Daoy (cell line): Measurements from ENCODE around the gene ABCA1. TPM values are rescaled to one million over a fixed set of nuclear protein-coding genes. Genes with fewer than 3 reads are reported as not detected.

Source experiments
- DNase-seq: peaks from one replicate; pipeline ENCODE4 v3.0.0-alpha.2; 2015; ENCODE audit warnings: low read depth
- total RNA-seq: library from RNA; depleted of rRNA; stranded (reverse); fragments of >200 nt; shearing (Covaris generic); gene quantifications from 2 replicates; pipeline ENCODE4 v1.2.3, GENCODE V29; 2014

ABCA1 gene
- total RNA-seq, 1 experiment from 2014 or later = 0.74 TPM

DNA sequence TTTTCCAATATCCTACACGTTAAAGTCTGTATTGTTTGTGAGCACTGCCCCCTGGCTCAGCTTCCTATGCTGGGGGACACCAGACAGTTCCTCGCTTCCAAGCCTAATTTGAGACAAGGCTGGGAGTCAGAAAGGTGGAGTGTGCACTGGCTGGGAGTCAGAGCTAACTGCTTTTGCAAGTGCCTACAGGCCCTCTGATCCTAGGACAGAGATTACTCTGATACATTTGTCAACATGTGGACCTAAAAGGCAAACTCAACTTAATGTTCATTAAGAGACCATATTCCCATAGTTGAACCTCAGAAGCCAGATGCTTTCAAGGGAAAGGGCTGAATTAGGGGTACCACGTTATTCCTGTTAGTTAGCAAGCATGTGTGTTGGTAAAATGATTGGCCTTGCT, 83.2 kb downstream of the ABCA1 start:
- DNase-seq = no peak

DNA sequence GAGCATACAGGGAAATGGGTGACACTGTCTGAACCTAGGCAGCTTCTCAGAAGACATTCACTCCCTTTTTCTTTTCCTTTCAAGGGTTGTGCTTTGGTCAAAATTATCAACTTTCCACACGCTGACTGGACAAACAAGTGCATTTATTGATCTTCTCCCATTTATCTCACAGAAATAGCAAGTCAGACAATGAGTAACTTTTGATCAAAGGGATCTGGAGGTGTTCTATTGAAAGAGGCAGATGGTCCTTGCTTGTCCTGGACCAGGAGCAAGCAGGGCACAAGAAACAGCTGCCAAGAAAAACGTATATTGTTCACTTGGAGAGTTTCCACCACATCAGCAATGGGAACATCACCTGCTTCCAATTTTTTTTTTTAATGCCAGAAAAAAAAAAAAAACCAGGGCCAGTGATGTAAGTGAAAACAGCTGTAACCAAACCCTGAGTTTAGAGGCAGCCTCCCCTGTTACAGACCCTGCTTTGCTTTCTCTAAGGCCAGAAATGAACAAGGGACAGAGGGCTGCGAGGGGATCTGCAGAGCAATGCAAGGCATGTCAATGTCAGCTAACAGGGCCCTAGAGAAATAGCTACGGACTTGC, 84.2 kb downstream of the ABCA1 start:
- no peak for DNase-seq

DNA sequence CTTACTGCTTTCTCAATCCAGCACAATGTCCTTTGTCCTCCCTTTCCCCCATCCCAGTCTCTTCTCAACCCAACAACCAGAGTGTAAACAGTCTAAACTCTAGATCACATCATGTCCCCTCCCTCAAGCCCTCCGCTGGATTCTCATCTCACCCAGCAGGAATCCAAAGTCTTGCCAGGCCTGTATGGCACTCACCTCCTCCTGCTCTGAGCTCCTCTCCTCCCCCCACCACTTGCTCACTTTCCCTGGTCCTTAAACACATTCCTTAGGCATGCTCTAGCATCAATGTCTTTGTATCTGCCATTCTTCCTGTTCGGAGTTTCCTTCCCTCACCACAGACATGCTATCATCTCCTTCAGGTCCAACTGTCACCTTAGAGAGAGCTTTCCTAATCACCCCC, 85.3 kb downstream of the ABCA1 start:
- no peak for DNase-seq

GRCh38 chr9:104841601-104842141, 86.3 kb downstream of the ABCA1 start:
- DNase-seq = no peak

DNA sequence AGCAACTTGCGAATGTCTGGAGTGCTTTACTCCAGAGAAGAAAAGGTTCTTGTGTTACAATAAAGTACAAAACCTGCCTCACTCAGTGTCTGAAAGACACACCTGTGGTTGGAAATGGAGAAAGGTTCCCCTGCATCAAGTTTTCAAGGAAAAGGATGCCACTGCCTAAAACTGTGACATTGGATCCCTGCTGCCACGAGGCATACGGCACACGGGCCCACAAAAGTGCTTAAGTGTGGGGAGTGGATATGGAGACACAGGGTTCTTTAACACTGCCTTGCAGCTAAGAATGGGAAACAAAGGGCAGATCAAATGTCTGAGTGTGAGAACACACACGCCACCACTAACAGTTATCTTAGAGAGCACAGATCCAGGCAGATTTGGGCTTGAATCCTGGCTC, 89.0 kb downstream of the ABCA1 start:
- no peak for DNase-seq

GRCh38 chr9:104836767-104837166, 91.2 kb downstream of the ABCA1 start:
- no peak for DNase-seq

DNA sequence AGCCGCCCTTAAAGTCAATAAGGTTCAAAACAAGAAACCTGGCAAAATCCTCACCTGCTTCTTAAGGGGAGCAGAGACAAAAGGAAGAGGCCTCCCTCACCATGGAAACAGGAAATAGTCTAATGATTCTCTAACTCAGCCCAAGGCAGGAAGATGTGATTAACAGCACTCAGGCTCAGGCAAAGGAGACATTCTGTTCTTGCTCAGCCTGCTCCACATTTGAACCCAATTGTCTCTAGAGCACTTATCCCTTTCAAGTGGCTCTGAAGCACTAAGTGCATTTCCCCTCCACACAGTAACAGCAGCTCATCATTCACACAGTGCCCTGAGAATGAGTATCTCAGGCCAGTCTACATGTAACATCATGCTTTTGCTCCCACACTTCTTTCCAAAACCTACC, 91.7 kb downstream of the ABCA1 start:
- DNase-seq = peak; percentile 14

- no peak for DNase-seq
These were observed 92.8 kb downstream of the ABCA1 start for GRCh38 chr9:104835161-104835560.

GRCh38 chr9:104833696-104834095, 94.3 kb downstream of the ABCA1 start:
- no peak for DNase-seq

DNA sequence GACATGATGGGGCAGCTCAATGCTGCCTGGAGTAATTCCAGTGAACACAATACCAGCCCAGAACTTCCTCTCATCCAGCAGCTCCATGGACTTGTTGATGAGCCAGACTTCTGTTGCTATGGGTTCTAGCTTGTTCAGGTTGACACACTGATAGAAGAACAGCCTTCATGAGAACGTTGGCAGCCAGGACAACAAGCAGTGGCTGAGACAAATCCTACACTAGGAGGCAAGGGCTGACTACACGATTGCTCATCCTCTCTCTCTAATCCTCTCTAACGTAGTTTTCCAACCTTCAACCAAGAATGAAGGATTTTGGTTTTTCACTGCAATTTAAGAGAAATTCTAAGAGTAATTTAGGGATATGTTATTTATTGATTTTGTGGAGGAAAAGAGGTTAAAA, 96.3 kb downstream of the ABCA1 start:
- peak; percentile 72 for DNase-seq

GRCh38 chr9:104826911-104827310, 101.0 kb downstream of the ABCA1 start:
- DNase-seq = no peak

- no peak for DNase-seq
These were observed 101.7 kb downstream of the ABCA1 start for GRCh38 chr9:104826079-104826775.

DNA sequence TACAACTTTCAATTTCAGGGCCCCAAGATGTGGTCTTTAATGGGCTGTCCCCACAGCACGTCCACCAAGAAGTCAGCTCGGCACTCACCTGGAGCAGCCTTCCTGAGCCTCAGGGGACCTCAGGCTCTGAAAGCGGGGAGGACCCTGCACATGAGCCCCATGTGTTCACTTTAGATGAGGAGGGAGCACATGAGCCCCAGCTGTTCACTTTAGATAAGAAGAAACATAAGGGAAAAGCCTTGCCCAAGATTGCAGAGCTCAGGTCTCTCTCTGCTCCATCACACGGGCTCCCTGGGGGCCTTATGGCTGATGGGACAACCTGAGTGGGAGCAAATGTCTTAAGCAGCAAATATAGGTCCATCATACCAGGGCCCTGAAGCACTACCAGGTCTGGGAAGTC, 107.6 kb downstream of the ABCA1 start:
- no peak for DNase-seq

DNA sequence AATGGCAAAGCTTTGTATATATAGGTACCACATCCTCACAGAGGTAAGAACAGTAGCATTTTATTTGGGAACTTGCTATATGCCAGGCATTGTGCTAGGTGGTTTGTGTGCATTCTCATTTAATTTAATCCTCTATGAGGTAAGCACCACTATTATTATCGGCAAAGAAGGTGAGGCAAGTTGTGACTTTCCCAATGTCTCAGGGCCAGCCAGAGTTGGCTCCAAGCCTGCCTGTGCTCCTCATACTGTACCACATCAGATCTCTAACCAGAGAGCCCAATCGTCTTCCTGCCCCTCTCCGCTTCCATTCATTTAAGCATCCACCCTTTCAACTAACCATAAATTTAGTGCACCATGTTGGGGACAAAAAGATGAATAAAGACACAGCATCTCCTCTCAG, 108.9 kb downstream of the ABCA1 start:
- DNase-seq = no peak

DNA sequence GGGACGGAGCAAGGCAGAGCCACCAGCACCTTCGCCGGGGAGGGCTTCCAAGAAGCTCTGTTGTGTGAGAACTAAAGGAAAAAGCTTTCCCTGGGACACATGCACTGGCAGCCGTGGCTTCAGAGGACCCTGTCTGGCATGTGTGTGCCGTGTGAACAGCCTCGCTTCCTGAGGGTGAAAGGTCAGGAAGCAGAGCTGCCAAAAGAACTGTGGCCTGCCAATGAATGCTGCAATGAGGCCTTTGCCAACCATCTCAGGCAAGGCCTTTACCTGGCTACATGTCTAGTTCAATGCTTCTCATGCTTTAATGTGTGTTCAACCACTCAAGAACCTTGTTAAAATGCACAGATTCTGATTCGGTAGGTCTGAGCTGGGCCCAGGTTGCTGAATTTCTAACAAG, 110.5 kb downstream of the ABCA1 start:
- no peak for DNase-seq

DNA sequence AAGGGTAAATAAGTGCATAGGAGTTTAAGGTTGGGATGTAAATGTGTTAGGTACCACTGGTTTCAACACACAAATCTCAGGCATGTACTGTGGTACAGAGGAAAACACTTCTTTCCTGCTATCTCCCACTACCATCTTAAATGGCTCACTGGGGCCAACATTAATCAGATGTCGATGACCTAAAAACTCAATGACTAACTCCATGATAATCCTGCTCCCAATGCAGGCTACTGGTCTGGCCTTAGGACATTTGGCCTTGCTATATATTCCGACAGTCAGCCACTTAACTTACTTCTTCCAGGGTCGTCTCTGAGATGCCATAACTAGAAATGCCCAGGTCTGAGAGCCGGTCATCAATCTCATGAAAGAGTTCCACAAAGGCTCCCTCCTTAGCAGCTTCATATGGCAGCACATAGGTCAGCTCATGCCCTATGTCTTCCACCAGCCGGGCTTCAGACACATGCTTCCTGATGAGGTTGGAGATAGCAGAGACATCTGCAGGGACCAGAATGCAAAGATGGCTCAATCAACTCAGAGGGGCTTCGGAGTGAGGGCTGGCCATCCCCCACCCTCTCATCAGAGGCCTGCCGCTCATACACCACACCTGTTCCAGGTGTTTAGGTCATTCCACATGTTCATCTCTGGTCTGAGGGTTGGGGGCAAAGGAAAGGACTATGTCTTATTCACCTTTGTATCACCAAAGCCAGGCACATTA, 111.9 kb downstream of the ABCA1 start:
- no peak for DNase-seq

GRCh38 chr9:104810421-104811339, 117.3 kb downstream of the ABCA1 start:
- DNase-seq = peak; percentile 84

DNA sequence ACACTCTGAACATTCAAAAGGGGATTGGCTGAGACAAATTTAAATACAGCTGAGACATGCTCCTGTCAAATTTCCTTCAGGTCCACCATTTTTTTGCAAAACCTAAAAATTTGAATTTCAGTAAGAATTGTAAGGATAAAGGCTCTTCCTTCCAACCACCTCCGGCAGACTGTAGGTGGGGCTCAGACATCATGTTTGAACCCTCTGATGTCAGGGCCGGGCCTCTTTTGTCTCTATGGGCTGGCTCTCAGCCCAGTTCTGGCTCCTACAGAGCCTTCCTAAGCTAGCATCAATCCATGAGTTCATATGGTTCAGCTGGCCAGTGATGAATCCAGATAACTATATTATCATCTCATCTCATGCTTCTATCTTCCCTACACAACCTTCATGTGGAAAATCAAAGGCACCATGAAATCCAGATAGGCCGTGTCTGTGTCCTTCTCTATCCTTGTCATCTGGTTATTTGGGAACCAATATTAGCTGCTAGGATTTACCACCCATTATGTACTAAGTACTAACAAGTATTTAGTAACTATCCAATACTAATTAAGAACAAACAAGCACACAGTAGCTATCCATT, 119.8 kb downstream of the ABCA1 start:
- peak; percentile 61 for DNase-seq

DNA sequence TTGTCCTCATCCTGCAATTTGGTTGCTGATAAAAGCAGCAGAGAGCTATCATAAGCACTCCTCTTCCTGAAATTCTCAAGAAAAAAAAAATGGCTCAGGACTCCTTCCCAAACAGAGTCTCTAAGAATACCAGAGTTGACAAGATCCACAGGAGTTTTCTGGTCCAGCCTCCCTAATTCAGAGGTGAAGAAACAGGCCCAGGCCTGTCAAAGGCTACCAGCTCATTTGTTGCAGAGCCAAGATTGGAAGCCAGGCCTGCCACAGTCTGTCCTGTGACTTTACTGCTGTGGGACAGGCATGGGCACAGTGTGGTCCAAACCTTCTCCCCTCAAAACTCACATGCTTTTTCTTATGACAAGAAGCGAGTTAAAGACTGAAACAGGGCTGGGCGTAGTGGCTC, 122.5 kb downstream of the ABCA1 start:
- no peak for DNase-seq

GRCh38 chr9:104802906-104803305, 125.0 kb downstream of the ABCA1 start:
- no peak for DNase-seq

DNA sequence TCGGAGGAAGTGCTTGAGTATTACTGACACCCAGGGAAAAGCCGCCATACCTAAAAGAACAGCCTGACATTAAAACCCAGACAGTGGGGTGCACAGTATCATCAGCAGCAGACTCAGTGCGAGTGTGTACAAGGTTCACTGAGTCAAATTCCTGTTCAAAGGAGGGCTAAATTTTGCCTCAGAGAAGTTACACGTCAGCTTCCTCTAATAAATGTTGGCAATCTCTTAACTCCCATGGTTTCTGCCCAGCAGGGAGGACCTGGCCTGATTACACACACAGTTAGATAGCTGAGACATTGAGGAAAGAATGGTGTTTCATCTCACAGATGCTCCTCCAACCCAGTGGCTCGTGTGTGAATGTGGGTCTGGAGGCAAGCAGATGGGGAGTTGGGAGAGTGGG, 125.8 kb downstream of the ABCA1 start:
- DNase-seq = peak; percentile 64
